HG03196 (cell line): ENCODE data around the gene ABL1.
"Not testable (repeated sequence)": the region's sequence is repeated elsewhere in the genome, so short reads cannot be mapped to it uniquely, and the experiment has no call there.

ENCODE experiments used
- ATAC-seq: cut with Tn5 transposase; IDR thresholded peaks from one replicate; pipeline ENCODE4 v1.9.1; 2021; ENCODE audit not compliant: unreplicated experiment

Gene ABL1

GRCh38 chr9:130847306-130848217, 12.5 kb downstream of the ABL1 start:
- ATAC-seq = no peak

- ATAC-seq = not testable (repeated sequence)
These were observed 13.5 kb downstream of the ABL1 start for GRCh38 chr9:130848514-130848913.

GRCh38 chr9:130849356-130849755, 14.3 kb downstream of the ABL1 start:
- no peak for ATAC-seq

- no peak for ATAC-seq
These were observed 17.7 kb downstream of the ABL1 start for GRCh38 chr9:130852801-130853200.

GRCh38 chr9:130854092-130854491, 19.0 kb downstream of the ABL1 start:
- no peak for ATAC-seq

- ATAC-seq = no peak
These were observed 19.8 kb downstream of the ABL1 start for GRCh38 chr9:130854835-130855234.

- ATAC-seq = no peak
These were observed 21.4 kb downstream of the ABL1 start for GRCh38 chr9:130856474-130856873.

- no peak for ATAC-seq
These were observed 23.0 kb downstream of the ABL1 start for GRCh38 chr9:130857864-130858738.

- no peak for ATAC-seq
These were observed 24.0 kb downstream of the ABL1 start for GRCh38 chr9:130858739-130859705.

GRCh38 chr9:130860458-130861316, 25.6 kb downstream of the ABL1 start:
- ATAC-seq = no peak

- ATAC-seq = no peak
These were observed 26.5 kb downstream of the ABL1 start for GRCh38 chr9:130861372-130862180.

GRCh38 chr9:130862217-130862616, 27.2 kb downstream of the ABL1 start:
- ATAC-seq = no peak

- ATAC-seq = no peak
These were observed 27.7 kb downstream of the ABL1 start for GRCh38 chr9:130862747-130863146.

- no peak for ATAC-seq
These were observed 29.5 kb downstream of the ABL1 start for GRCh38 chr9:130864541-130864940.

- ATAC-seq = no peak
These were observed 30.9 kb downstream of the ABL1 start for GRCh38 chr9:130865921-130866320.

GRCh38 chr9:130866474-130866965, 31.5 kb downstream of the ABL1 start:
- ATAC-seq = no peak

- ATAC-seq = no peak
These were observed 32.5 kb downstream of the ABL1 start for GRCh38 chr9:130867556-130867955.

- ATAC-seq = no peak
These were observed 33.2 kb downstream of the ABL1 start for GRCh38 chr9:130868230-130868629.

- ATAC-seq = no peak
These were observed 34.2 kb downstream of the ABL1 start for GRCh38 chr9:130869250-130869649.
